DND-41 (cell line): ENCODE measurements around the gene MOGAT3.
A peak's percentile ranks its signal among the peaks of the same experiment; 100 is the strongest.

Source experiments
- ATAC-seq: fragments of 200-7000 bp; cut with Tn5 transposase; 3 replicates; pipeline ENCODE4 v1.9.1; 2021; ENCODE audit warnings: low read depth; ENCODE audit not compliant: insufficient read depth
- DNase-seq: peaks from one replicate; pipeline ENCODE4 v3.0.0-alpha.2; 2020
- H2AFZ ChIP-seq: 2 replicates; pipeline ENCODE4 v1.6.0; 2012; ENCODE audit warnings: low read depth, low read length
- H3K27ac ChIP-seq: 2 replicates; pipeline ENCODE4 v1.5.1; 2012; ENCODE audit warnings: low read length, inconsistent platforms
- H3K27me3 ChIP-seq: fragments of 200-600 bp; sonication (generic); 2 replicates; pipeline ENCODE4 v1.6.0; 2012; ENCODE audit warnings: low read length, mild to moderate bottlenecking, inconsistent platforms; ENCODE audit not compliant: insufficient read depth, poor library complexity
- H3K36me3 ChIP-seq: 2 replicates; pipeline ENCODE4 v1.5.1; 2012; ENCODE audit warnings: low read length, inconsistent platforms; ENCODE audit not compliant: insufficient read depth
- H3K4me1 ChIP-seq: 2 replicates; pipeline ENCODE4 v1.5.1; 2012; ENCODE audit warnings: mild to moderate bottlenecking, low read length; ENCODE audit not compliant: insufficient read depth
- H3K4me2 ChIP-seq: 2 replicates; pipeline ENCODE4 v1.6.0; 2012; ENCODE audit warnings: mild to moderate bottlenecking, moderate library complexity, low read length, inconsistent platforms; ENCODE audit not compliant: insufficient read depth
- H3K4me3 ChIP-seq, 2 experiments: fragments of 200-600 bp in 1 of 2; shearing (Covaris generic) in 1 of 2; 2 replicates each; pipeline ENCODE4 v1.5.1; 2012 to 2016; ENCODE audit warnings: inconsistent platforms in 2 of 2, low read length in 2 of 2, mild to moderate bottlenecking in 2 of 2, low read depth in 1 of 2, moderate library complexity in 1 of 2
- H3K79me2 ChIP-seq: 2 replicates; pipeline ENCODE4 v1.6.0; 2012; ENCODE audit warnings: low read length, inconsistent platforms; ENCODE audit not compliant: insufficient read depth
- H3K9ac ChIP-seq: 2 replicates; pipeline ENCODE4 v1.6.0; 2012; ENCODE audit warnings: low read depth, mild to moderate bottlenecking, inconsistent platforms, low read length, moderate library complexity
- H3K9me3 ChIP-seq: 2 replicates; pipeline ENCODE4 v1.5.1; 2012; ENCODE audit warnings: low read length, moderate library complexity, mild to moderate bottlenecking, inconsistent platforms; ENCODE audit not compliant: insufficient read depth, severe bottlenecking
- H4K20me1 ChIP-seq: 2 replicates; pipeline ENCODE4 v1.6.0; 2012; ENCODE audit warnings: low read length; ENCODE audit not compliant: insufficient read depth
- EZH2 ChIP-seq: IDR thresholded peaks from 3 replicates; pipeline ENCODE4 v1.6.1; 2012; ENCODE audit warnings: borderline replicate concordance, low read depth, mild to moderate bottlenecking, moderate library complexity, low read length, inconsistent platforms; ENCODE audit not compliant: severe bottlenecking
- TF ChIP-seq, protein P1 (sequence below): IDR thresholded peaks from 2 replicates; pipeline ENCODE4 v1.5.1; 2012; ENCODE audit warnings: borderline replicate concordance, low read length, moderate library complexity, mild to moderate bottlenecking; ENCODE audit not compliant: poor library complexity, severe bottlenecking; ENCODE audit errors: extremely low read depth

Gene MOGAT3

DNA sequence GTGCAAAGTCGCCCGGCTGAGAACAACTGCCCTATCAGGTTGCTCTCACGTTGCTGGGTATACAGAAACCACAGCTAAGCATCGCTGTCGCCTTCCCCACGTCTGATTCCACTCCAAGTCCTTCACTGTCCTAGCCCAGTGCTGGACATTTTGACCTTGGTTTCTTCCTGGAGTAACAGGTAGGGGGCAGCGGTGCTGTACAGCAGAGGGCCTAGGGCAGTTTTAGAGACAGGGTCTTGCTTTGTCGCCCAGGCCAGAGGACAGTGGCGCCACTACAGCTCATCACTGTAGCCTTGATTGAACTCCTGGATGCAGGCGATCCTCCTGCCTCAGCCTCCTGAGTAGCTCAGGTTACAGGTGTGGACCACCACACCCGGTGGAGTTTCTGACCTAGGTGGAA is 34.2 kb upstream of the MOGAT3 start:
- no peak overlapping the region for H3K27ac ChIP-seq
- peaks cover 50% of the 10 kb centered on the region for H3K36me3 ChIP-seq
- no peaks in the 10 kb centered on the region for H3K27me3 ChIP-seq
- no peak overlapping the region for H3K4me3 ChIP-seq
- no peak overlapping the region for H2AFZ ChIP-seq
- no peak for DNase-seq
- no peaks in the 10 kb centered on the region for H3K79me2 ChIP-seq
- no peaks in the 10 kb centered on the region for H3K9me3 ChIP-seq
- H4K20me1 ChIP-seq = peaks cover 17% of the 10 kb centered on the region
- TF ChIP-seq, protein P1, sequence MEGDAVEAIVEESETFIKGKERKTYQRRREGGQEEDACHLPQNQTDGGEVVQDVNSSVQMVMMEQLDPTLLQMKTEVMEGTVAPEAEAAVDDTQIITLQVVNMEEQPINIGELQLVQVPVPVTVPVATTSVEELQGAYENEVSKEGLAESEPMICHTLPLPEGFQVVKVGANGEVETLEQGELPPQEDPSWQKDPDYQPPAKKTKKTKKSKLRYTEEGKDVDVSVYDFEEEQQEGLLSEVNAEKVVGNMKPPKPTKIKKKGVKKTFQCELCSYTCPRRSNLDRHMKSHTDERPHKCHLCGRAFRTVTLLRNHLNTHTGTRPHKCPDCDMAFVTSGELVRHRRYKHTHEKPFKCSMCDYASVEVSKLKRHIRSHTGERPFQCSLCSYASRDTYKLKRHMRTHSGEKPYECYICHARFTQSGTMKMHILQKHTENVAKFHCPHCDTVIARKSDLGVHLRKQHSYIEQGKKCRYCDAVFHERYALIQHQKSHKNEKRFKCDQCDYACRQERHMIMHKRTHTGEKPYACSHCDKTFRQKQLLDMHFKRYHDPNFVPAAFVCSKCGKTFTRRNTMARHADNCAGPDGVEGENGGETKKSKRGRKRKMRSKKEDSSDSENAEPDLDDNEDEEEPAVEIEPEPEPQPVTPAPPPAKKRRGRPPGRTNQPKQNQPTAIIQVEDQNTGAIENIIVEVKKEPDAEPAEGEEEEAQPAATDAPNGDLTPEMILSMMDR = peak; percentile 51
- TF ChIP-seq EZH2 = no peak
- no peak overlapping the region for H3K9ac ChIP-seq
- H3K4me1 ChIP-seq = no peaks in the 10 kb centered on the region
- 0 out of 3 replicates have a peak, but pooled peaks have one; percentile 16 for ATAC-seq
- no peak overlapping the region for H3K4me2 ChIP-seq

DNA sequence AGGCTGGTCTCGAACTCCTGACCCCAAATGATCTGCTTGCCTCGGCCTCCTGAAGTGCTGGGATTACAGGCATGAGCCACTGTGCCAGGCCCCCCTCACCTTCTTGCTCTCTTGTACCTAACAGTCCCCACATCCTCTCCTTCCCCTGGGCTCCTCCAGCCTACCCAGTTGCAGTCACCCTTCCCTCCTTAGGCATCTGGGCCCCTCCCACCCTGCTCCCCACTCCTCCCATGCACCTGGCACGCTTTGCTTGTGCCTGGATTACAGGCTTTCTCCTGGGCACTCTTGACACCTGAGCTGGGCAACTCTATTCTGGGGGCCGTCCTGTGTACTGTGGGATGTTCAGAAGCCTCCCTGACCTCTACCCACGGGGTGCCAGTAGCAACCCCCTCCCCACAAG is 33.8 kb upstream of the MOGAT3 start:
- Histone ChIP-seq H3K4me3 (no peak overlapping the region), H2AFZ (no peak overlapping the region), H4K20me1 (peaks cover 16% of the 10 kb centered on the region), H3K4me2 (no peak overlapping the region), H3K27ac (no peak overlapping the region), H3K4me1 (no peaks in the 10 kb centered on the region), H3K9ac (no peak overlapping the region), H3K27me3 (no peaks in the 10 kb centered on the region), H3K79me2 (no peaks in the 10 kb centered on the region), H3K9me3 (no peaks in the 10 kb centered on the region), H3K36me3 (peaks cover 46% of the 10 kb centered on the region)
- no peak for DNase-seq
- TF ChIP-seq, protein P1 = no peak
- TF ChIP-seq EZH2 = no peak
- ATAC-seq = peak; percentile 34; the same call in 1 of the 3 replicates

DNA sequence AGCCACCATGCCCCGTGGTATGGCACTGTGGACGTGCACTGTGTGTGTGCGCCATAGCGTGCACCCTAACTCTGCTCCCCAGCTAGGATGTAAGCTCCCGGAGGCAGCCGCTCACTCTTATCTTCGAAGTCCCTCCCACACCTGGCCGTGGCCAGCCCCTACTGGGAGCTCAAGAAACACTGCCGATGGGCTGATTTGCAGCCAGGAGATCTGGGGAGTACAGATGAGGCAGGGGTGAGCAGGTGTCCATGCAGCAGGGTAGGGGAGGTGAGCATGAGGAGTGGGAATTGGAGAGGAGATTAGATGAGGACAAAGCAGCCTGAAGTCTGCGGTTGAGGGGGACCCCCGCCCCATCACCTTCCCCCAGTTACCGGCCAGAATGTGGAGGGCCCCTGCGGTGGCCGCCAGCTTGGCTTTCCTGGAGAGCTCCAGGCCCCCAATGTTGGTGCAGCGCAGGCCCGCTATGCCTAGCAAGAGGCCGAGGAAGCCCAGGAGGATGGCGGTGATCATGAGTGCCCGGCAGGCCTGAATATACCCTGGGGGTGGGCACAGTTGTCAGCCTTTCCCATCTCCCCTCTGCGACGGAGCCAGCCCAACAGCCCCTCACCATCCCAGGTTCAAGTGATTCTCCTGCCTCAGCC is 33.2 kb upstream of the MOGAT3 start:
- Histone ChIP-seq H4K20me1 (peaks cover 12% of the 10 kb centered on the region), H2AFZ (no peak overlapping the region), H3K4me3 (no peak overlapping the region), H3K27me3 (no peaks in the 10 kb centered on the region), H3K9ac (no peak overlapping the region), H3K4me2 (no peak overlapping the region), H3K9me3 (no peaks in the 10 kb centered on the region), H3K4me1 (no peaks in the 10 kb centered on the region), H3K36me3 (peaks cover 43% of the 10 kb centered on the region), H3K79me2 (no peaks in the 10 kb centered on the region), H3K27ac (no peak overlapping the region)
- TF ChIP-seq, protein P1 = no peak
- no peak for TF ChIP-seq EZH2
- ATAC-seq (no peak), DNase-seq (no peak)
